Activated CD8-positive, alpha-beta memory T cell treated with anti-CD3 and anti-CD28 coated beads, Interleukin-2, amount 10 ng/mL, durations not matched to agents 7 days and 5 days (primary cell): ENCODE results near the gene NUDC. TPM values are rescaled to one million over a fixed set of nuclear protein-coding genes. Genes with fewer than 3 reads are reported as not detected.
"Not testable (repeated sequence)": the region's sequence is repeated elsewhere in the genome, so short reads cannot be mapped to it uniquely, and the experiment has no call there.

ENCODE experiments used
- ATAC-seq: fragments of 150-1000 bp; cut with Tn5 transposase; one replicate; pipeline ENCODE4 v1.10.0; 2021; ENCODE audit warnings: moderate library complexity
- CTCF ChIA-PET: fragments of 350-600 bp; sonication (Branson Sonifier 250); formaldehyde crosslinking; loops from one replicate; lab custom pipeline; 2021; ENCODE audit warnings: antibody characterized with exemption; lab: Charles Lee
- DNase-seq: peaks from one replicate; pipeline ENCODE4 v3.0.0-alpha.2; 2020
- H3K27ac Mint-ChIP-seq: one replicate; pipeline ENCODE4 v1.8.0; 2021; ENCODE audit warnings: mild to moderate bottlenecking, mixed read lengths
- H3K27me3 Mint-ChIP-seq: one replicate; pipeline ENCODE4 v1.8.0; 2021; ENCODE audit warnings: mixed read lengths
- H3K36me3 Mint-ChIP-seq: one replicate; pipeline ENCODE4 v1.8.0; 2021; ENCODE audit warnings: mild to moderate bottlenecking, mixed read lengths
- H3K4me1 Mint-ChIP-seq: one replicate; pipeline ENCODE4 v1.8.0; 2021; ENCODE audit warnings: mixed read lengths
- H3K4me3 Mint-ChIP-seq: one replicate; pipeline ENCODE4 v1.8.0; 2021; ENCODE audit warnings: mild to moderate bottlenecking, moderate library complexity, mixed read lengths
- H3K9me3 Mint-ChIP-seq: one replicate; pipeline ENCODE4 v1.8.0; 2022; ENCODE audit warnings: low read depth, mixed read lengths
- total RNA-seq, 2 experiments: library from RNA; stranded (reverse); gene quantifications; one replicate each; pipeline ENCODE4 v1.2.3, GENCODE V29; 2021

The NUDC gene
- total RNA-seq, 2 experiments from 2014 or later: 88.8 to 91.6 TPM

DNA sequence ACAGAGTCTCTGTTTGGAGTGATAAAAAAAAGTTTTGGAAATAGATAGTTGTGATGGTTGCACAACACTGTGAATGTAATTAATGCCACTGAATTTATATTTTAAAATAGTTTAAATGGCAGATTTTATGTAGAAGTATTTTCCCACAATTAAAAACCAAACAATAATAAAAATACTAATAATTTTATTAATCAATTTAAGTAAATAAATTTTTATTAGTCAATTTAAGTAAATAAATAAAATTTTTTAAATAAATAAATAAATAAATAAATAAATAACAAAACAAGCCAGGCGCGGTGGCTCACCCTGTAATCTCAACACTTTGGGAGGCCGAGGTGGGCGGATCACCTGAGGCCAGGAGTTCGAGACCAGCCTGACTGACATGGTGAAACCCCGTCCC lies 43.7 kb downstream of the NUDC start:
- CTCF ChIA-PET: no interaction called here
- no peak overlapping the region for H3K4me3 Mint-ChIP-seq
- peaks cover 5% of the 10 kb centered on the region for H3K4me1 Mint-ChIP-seq
- H3K27me3 Mint-ChIP-seq: peaks cover 49% of the 10 kb centered on the region
- H3K9me3 Mint-ChIP-seq: no peaks in the 10 kb centered on the region
- DNase-seq (no peak), ATAC-seq (no peak)
- H3K36me3 Mint-ChIP-seq: no peaks in the 10 kb centered on the region
- no peak overlapping the region for H3K27ac Mint-ChIP-seq

DNA sequence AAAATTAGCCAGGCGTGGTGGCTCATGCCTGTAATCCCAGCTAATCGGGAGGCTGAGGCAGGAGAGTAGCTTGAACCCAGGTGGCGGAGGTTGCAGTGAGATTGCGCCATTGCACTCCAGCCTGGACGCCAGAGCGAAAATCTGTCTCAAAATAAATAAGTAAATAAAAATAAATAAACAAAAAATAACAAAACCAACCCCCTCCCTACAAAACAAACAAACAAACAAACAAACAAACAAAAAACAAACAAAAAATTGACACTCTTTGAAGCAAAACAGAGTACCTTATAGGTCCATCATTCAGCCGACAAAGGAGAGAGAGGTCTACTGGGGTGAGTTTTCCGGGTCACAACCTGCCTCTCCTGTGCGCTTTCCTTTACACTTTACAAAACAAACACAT lies 44.1 kb downstream of the NUDC start:
- CTCF ChIA-PET: interaction anchor here (1.3 kb wide), 1 partner anchor 32 kb away, joined by 5 read pairs; no protein-coding TSS in a partner anchor
- no peak for DNase-seq
- no peak overlapping the region for H3K4me3 Mint-ChIP-seq

DNA sequence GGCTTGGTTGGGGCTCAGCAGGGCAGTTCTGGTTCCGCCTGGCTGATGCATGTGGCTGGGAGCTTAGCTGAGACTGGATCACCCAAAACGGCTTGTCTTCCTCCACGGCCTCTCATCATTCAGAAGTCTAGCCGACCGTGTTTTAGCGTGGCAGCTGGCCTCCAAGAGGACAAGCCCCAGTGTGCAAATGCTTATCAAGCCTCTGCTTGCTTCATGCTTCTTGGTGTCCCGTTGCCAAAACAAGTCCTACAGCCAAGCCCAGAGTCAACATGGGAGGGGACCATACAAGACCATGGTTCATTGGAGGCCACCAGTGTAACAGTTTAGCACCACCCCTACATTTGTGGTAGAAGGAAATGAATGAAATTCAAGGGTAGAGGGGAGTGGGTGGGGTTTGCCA lies 49.3 kb downstream of the NUDC start:
- H3K27ac Mint-ChIP-seq: no peak overlapping the region
- ATAC-seq (no peak), DNase-seq (no peak)
- H3K4me1 Mint-ChIP-seq: peaks cover 10% of the 10 kb centered on the region
- no peaks in the 10 kb centered on the region for H3K36me3 Mint-ChIP-seq
- CTCF ChIA-PET: no interaction called here
- no peaks in the 10 kb centered on the region for H3K9me3 Mint-ChIP-seq
- no peak overlapping the region for H3K4me3 Mint-ChIP-seq
- peaks cover 14% of the 10 kb centered on the region for H3K27me3 Mint-ChIP-seq

More for the DNA sequence above, 44.1 kb downstream of the NUDC start:
- no peak for ATAC-seq
- Mint-ChIP-seq H3K4me1 (peaks cover 3% of the 10 kb centered on the region), H3K27me3 (peaks cover 45% of the 10 kb centered on the region), H3K27ac (no peak overlapping the region), H3K9me3 (no peaks in the 10 kb centered on the region), H3K36me3 (no peaks in the 10 kb centered on the region)

DNA sequence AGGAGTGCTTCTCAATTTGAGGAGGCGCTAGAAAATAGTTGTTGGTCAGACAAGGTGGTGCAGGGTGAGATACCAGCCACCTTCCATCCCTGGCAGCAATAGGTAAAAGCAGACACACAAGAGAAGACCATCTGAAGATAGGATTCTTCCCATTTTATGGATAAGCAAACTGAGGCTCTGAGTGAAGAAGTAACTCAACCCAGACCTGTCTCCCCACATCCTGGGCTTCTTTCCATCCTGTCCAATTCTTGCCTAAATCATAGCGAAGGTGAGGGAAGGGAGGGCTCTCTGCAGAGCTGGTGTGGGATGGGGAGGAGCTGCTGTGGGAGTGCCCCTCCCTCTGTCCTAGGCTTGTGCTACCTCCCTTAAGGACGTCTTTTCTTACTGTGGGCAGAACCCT lies 50.0 kb downstream of the NUDC start:
- H3K4me1 Mint-ChIP-seq: peaks cover 10% of the 10 kb centered on the region
- no peaks in the 10 kb centered on the region for H3K36me3 Mint-ChIP-seq
- no peak overlapping the region for H3K4me3 Mint-ChIP-seq
- H3K27me3 Mint-ChIP-seq: peaks cover 11% of the 10 kb centered on the region
- CTCF ChIA-PET: no interaction called here
- H3K9me3 Mint-ChIP-seq: no peaks in the 10 kb centered on the region
- ATAC-seq: no peak
- H3K27ac Mint-ChIP-seq: no peak overlapping the region
- DNase-seq: no peak

DNA sequence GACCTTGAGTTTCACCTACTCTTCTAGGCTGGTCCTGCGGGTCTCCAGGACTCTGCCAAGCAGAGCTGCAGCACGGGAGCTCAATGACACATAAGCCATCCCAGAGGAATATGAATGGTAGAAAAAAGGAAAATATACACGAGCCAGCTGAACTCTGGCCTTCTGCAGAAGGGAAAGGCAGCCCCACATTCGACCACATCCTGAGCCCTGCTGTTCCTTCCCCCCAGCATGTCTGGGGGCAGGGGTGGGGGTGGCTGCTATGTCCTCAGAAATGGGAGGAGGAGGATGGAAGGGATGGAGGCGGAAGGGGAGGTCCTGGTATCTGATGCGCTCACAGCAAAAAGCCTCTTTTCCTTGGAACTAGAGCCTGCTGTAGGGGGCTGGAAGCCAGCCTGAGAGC lies 50.8 kb downstream of the NUDC start:
- H3K4me1 Mint-ChIP-seq: peaks cover 10% of the 10 kb centered on the region
- no peaks in the 10 kb centered on the region for H3K36me3 Mint-ChIP-seq
- CTCF ChIA-PET: no interaction called here
- H3K27ac Mint-ChIP-seq: no peak overlapping the region
- ATAC-seq (no peak), DNase-seq (no peak)
- no peaks in the 10 kb centered on the region for H3K9me3 Mint-ChIP-seq
- H3K27me3 Mint-ChIP-seq: peaks cover 8% of the 10 kb centered on the region
- no peak overlapping the region for H3K4me3 Mint-ChIP-seq

DNA sequence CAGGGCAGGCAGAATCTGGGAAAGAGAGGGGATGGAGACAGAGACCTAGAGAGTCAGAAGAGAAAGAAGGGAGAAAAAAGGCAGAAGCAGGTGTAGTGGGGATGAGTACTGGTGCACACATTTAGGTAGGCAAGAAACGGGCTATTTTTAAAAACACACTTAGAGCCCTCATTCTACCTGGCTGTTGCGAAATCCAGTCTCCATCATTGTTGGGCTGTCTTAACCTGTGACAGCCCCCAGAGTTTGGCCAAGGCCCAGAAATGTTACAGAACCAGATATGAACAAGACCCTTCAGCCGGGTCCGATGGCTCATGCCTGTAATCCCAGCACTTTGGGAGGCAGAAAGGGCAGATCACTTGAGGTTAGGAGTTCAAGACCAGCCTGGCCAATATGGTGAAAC lies 51.3 kb downstream of the NUDC start:
- CTCF ChIA-PET: no interaction called here
- H3K36me3 Mint-ChIP-seq: no peaks in the 10 kb centered on the region

DNA sequence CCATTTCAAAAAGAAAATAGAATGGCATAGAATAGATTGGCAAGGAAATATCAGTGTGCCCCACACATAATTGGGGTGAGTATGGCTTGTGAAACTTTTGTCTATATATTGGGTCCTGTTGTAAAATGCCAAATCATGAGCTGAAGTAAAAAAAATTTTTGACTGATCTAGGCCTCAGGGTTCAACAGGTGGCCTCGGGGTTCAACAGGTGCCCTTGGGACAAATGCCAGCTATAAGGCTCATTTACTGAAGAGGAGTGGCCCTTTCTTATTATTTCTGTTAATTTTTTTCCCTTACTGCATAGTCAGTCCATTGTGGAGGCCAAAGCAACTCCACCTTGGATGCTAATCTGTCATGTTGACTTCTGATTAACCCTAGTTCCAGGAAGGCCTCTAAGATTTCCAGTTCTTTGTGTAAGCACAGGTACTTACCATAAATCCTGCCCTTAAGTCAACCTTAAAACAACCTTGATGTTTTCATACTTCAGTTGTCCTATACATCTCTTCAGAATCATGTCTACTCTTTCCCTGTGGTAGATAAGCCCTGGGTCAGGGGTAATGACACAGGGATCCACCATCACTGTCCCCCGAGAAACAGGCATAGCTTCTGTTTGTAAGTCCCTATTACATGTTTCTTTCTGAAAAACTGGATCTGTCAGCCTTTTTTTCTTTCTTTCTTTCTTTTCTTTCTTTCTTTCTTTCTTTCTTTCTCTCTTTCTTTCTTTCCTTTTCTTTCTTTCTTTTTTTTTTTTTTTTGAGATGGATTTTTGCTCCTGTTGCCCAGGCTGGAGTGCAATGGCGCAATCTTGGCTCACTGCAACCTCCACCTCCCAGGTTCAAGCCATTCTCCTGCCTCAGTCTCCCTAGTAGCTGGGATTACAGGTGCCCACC lies 55.3 kb downstream of the NUDC start:
- DNase-seq: no peak
- peaks cover 8% of the 10 kb centered on the region for H3K27me3 Mint-ChIP-seq
- no peak overlapping the region for H3K27ac Mint-ChIP-seq
- peaks cover 10% of the 10 kb centered on the region for H3K4me1 Mint-ChIP-seq
- no peaks in the 10 kb centered on the region for H3K36me3 Mint-ChIP-seq
- H3K9me3 Mint-ChIP-seq: no peaks in the 10 kb centered on the region
- no peak for ATAC-seq
- CTCF ChIA-PET: interaction anchor here (1.0 to 1.1 kb wide), 2 partner anchors 10 to 20 kb away, joined by 3 read pairs; no protein-coding TSS in a partner anchor
- H3K4me3 Mint-ChIP-seq: no peak overlapping the region

More for the DNA sequence above, 51.3 kb downstream of the NUDC start:
- no peak overlapping the region for H3K4me3 Mint-ChIP-seq
- DNase-seq (no peak), ATAC-seq (no peak)
- peaks cover 4% of the 10 kb centered on the region for H3K27me3 Mint-ChIP-seq
- H3K4me1 Mint-ChIP-seq: peaks cover 10% of the 10 kb centered on the region
- H3K9me3 Mint-ChIP-seq: no peaks in the 10 kb centered on the region
- no peak overlapping the region for H3K27ac Mint-ChIP-seq

DNA sequence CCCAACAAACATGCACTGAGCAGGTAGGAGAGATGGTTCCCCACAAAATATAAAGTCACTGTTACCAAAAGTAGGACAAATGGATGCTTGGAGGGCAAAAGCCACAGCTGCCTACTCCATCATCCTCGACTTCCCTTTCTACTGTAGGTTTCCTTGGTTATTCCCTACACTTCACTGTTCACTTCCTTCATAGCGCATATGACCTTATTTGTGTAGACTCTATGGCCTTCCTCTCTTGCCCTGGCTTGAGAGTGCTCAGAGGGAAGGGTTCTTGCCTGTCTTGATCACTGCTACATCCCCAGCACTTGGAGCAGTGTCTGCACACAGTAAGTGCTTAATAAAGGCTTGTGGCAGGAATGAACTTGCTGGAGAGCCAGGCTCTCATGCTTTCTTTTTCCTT lies 57.4 kb downstream of the NUDC start:
- H3K4me3 Mint-ChIP-seq: no peak overlapping the region
- no peaks in the 10 kb centered on the region for H3K36me3 Mint-ChIP-seq
- H3K27ac Mint-ChIP-seq: no peak overlapping the region
- no peak for DNase-seq
- H3K27me3 Mint-ChIP-seq: peaks cover 14% of the 10 kb centered on the region
- H3K9me3 Mint-ChIP-seq: no peaks in the 10 kb centered on the region
- ATAC-seq: no peak
- CTCF ChIA-PET: interaction anchor here (1.2 kb wide), 1 partner anchor 12 kb away, joined by 3 read pairs; no protein-coding TSS in a partner anchor
- no peaks in the 10 kb centered on the region for H3K4me1 Mint-ChIP-seq

DNA sequence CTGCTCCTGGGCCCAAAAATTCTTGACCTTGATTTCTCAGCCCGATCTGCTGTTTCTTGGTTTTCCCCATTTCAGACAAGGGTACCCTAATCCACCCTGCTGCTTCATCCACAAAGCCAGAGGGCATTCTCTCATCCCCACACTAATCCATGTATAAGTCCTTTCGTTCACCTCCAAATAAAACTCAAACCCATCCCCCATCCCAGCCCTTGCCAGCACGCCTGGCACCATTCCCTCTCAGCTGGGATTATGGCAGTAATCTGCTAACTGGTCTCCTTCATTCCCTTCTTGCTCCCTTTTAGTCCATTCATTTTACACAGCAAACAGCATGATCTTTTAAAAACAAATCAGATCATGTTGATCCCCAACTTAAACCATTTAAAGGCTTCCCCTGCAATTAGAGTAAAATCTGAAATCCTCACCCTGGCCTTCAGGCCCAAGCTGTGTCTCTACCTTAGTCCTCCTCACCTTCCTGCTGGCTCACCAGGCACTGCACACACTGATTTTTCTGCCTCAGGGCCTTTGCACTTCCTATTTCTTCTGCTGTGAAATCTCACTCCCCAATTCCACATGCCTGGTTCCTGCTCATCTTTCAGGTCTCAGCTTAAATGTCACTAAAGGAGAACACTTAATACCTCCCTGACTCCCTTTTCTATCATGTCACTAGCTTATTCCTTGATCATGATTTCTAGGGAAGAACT lies 59.8 kb downstream of the NUDC start:
- Mint-ChIP-seq H3K4me1 (no peaks in the 10 kb centered on the region), H3K4me3 (no peak overlapping the region), H3K27ac (no peak overlapping the region), H3K27me3 (peaks cover 33% of the 10 kb centered on the region), H3K36me3 (no peaks in the 10 kb centered on the region), H3K9me3 (no peaks in the 10 kb centered on the region)
- CTCF ChIA-PET: interaction anchor here (0.6 to 1.4 kb wide), 2 partner anchors 15 to 17 kb away, joined by 3 to 5 read pairs; no protein-coding TSS in a partner anchor
- ATAC-seq (no peak), DNase-seq (no peak)

DNA sequence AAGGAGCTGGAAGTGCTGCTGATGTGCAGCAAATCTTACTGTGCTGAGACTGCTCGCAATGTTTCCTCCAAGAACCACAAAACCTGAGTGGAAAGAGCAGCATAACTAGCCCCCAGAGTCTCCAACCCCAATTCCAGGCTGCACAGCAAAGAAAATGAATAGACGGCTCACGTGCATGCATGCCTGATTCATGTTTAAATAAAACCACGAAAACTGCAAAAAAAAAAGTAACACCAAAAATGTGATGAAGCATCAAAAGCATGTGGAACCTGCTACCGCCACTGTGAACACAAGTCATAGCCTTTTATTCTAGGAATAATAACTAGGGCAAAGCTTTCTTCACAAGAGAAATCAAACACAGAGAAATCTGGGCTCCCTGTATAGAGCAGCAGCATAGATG lies 62.3 kb downstream of the NUDC start:
- Mint-ChIP-seq H3K27ac (no peak overlapping the region), H3K4me1 (no peaks in the 10 kb centered on the region), H3K9me3 (no peaks in the 10 kb centered on the region), H3K27me3 (peaks cover 42% of the 10 kb centered on the region), H3K4me3 (no peak overlapping the region), H3K36me3 (no peaks in the 10 kb centered on the region)
- no peak for DNase-seq
- no peak for ATAC-seq
- CTCF ChIA-PET: no interaction called here

DNA sequence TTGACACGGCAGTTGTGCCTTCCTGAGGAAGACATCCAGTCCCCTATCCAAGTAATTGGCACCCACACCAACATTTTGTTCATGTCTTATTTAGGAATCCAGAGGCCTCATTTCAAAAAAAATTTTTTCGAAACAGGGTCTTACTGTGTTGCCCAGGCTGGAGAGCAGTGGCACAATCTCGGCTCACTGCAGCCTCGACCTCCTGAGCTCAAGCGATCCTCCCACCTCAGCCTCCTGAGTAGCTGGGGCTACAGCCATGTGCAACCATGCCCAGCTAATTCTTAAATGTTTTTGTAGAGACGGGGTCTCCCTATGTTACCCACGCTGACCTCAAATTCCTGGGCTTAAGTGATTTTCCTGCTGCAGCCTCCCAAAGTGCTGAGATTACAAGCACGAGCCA lies 62.7 kb downstream of the NUDC start:
- CTCF ChIA-PET: interaction anchor here (2.3 to 2.9 kb wide), 2 partner anchors 13 to 62 kb away, joined by 8 to 23 read pairs; no protein-coding TSS in a partner anchor
- no peak overlapping the region for H3K27ac Mint-ChIP-seq
- DNase-seq: no peak

DNA sequence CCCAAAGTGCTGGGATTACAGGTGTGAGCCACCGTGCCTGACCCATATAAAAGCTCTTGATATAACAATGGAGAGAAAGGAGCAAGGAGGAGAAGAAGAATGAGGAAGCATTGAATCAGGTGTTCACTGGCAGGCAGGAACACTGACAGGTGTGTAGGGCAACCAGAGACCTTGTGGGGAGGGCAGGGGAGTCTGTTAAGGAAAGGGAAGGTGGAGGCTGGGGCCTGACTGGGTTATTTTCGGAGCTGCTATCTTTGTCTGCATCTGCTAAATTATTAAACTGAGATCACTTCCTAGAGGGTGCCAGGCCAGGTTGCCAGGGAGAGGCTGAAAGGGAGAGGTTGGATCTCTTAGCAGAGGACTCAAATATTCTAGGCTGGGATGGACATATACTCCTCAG lies 65.1 kb downstream of the NUDC start:
- no peaks in the 10 kb centered on the region for H3K36me3 Mint-ChIP-seq
- CTCF ChIA-PET: interaction anchor here (0.7 to 2.9 kb wide), 3 partner anchors 10 to 59 kb away, joined by 3 to 23 read pairs (median 8); no protein-coding TSS in a partner anchor
- no peak overlapping the region for H3K4me3 Mint-ChIP-seq
- peaks cover 56% of the 10 kb centered on the region for H3K27me3 Mint-ChIP-seq
- no peak overlapping the region for H3K27ac Mint-ChIP-seq
- ATAC-seq (no peak), DNase-seq (no peak)
- no peaks in the 10 kb centered on the region for H3K9me3 Mint-ChIP-seq
- H3K4me1 Mint-ChIP-seq: peaks cover 1% of the 10 kb centered on the region

More for the DNA sequence above, 62.7 kb downstream of the NUDC start:
- Mint-ChIP-seq H3K27me3 (peaks cover 42% of the 10 kb centered on the region), H3K36me3 (no peaks in the 10 kb centered on the region), H3K4me1 (no peaks in the 10 kb centered on the region), H3K9me3 (no peaks in the 10 kb centered on the region), H3K4me3 (no peak overlapping the region)
- ATAC-seq: no peak

DNA sequence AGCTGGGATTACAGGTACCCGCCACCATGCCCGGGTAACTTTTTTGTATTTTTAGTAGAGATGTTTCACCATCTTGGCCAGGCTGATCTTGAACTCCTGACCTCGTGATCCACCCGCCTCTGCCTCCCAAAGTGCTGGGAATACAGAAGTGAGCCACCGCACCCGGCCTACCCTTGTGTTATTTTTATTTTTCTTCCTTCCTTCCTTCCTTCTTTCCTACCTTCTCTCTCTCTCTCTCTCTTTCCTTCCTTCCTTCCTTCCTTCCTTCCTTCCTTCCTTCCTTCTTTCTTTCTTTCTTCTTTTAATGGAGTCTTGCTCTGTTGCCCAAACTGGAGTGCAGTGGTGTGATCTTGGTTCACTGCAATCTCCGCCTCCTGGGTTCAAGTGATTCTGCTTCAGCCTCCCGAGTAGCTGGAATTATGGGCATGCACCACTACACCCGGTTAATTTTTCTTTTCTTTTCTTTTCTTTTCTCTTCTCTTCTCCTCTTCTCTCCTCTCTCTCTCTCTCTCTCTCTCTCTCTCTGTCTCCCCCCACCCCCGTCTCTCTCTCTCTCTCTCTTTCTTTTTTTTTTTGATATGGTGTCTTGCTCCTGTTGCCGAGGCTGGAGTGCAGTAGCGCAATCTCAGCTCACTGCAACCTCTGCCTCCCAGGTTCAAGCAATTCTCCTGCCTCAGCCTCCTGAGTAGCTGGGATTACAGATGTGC lies 68.0 kb downstream of the NUDC start:
- CTCF ChIA-PET: interaction anchor here (0.6 to 0.7 kb wide), 2 partner anchors 190 to 244 kb away, joined by 3 to 5 read pairs; no protein-coding TSS in a partner anchor
- H3K27ac Mint-ChIP-seq, DNase-seq, H3K36me3 Mint-ChIP-seq, H3K4me3 Mint-ChIP-seq, ATAC-seq, H3K9me3 Mint-ChIP-seq: not testable (repeated sequence)
- Mint-ChIP-seq H3K27me3 (peaks cover 57% of the 10 kb centered on the region), H3K4me1 (peaks cover 12% of the 10 kb centered on the region)
